Activated T-helper 2 cell treated with anti-CD3 and anti-CD28 coated beads, Interferon-gamma antibody, Interleukin-2, Interleukin-4, amounts not matched to agents 10 μg/mL and 5 μg/mL and 100 μg/mL, durations not matched to agents 14 hours and 24 hours and 36 hours (primary cell): ENCODE data around the gene FHIP1A. TPM values are rescaled to one million over a fixed set of nuclear protein-coding genes. Genes with fewer than 3 reads are reported as not detected.

Experiments
- DNase-seq: peaks from one replicate; pipeline ENCODE4 v3.0.0; 2021; ENCODE audit warnings: low spot score
- H3K27ac Mint-ChIP-seq: one replicate; pipeline ENCODE4 v1.8.0; 2021; ENCODE audit warnings: mixed read lengths
- H3K27me3 Mint-ChIP-seq: one replicate; pipeline ENCODE4 v1.8.0; 2021; ENCODE audit warnings: low read depth, mixed read lengths
- H3K36me3 Mint-ChIP-seq: one replicate; pipeline ENCODE4 v1.8.0; 2021; ENCODE audit warnings: low read depth, mixed read lengths
- H3K4me1 Mint-ChIP-seq: one replicate; pipeline ENCODE4 v1.8.0; 2021; ENCODE audit warnings: low read depth, mixed read lengths
- H3K4me3 Mint-ChIP-seq: one replicate; pipeline ENCODE4 v1.8.0; 2021; ENCODE audit warnings: low read depth, mild to moderate bottlenecking, moderate library complexity, mixed read lengths
- H3K9me3 Mint-ChIP-seq: one replicate; pipeline ENCODE4 v1.8.0; 2021; ENCODE audit warnings: mixed read lengths
- intact Hi-C: fragments of 100-400 bp; cut with micrococcal nuclease; formaldehyde crosslinking; loops from one replicate; pipeline ENCODE4 v1.15.1; 2023
- total RNA-seq: library from RNA; stranded (reverse); gene quantifications from 2 replicates; pipeline ENCODE4 v1.2.3, GENCODE V29; 2022

The FHIP1A gene
- total RNA-seq, 1 donor from 2014 or later: not detected

GRCh38 chr4:151426513-151426912, 17.5 kb downstream of the FHIP1A start:
- Mint-ChIP-seq H3K27ac (no peak overlapping the region), H3K36me3 (no peaks in the 10 kb centered on the region), H3K4me3 (no peak overlapping the region), H3K9me3 (no peaks in the 10 kb centered on the region), H3K27me3 (peaks cover 24% of the 10 kb centered on the region), H3K4me1 (no peaks in the 10 kb centered on the region)
- no peak for DNase-seq
- intact Hi-C loops: no loop called here

DNA sequence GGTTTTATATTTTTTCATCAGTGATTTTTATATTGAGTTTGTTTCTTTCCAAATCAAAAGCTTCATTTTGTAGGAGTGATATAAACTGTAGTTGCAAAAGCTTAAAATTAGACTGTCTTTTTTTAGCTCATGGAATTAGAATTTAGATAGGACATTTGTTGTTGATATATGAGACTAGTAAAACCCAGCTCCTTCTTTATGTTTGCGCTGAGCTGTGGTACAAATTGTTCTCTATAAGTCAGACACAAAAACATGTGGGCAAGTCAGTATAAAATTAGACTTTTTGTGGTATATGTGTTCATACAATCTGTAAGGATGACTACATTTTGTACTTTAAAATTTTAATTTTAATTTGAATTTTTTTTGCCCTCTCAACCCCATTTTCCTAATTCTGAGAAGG, 18.3 kb downstream of the FHIP1A start:
- H3K4me3 Mint-ChIP-seq: no peak overlapping the region
- no peaks in the 10 kb centered on the region for H3K9me3 Mint-ChIP-seq
- no peaks in the 10 kb centered on the region for H3K36me3 Mint-ChIP-seq
- H3K4me1 Mint-ChIP-seq: no peaks in the 10 kb centered on the region
- DNase-seq: no peak
- H3K27me3 Mint-ChIP-seq: peaks cover 20% of the 10 kb centered on the region
- H3K27ac Mint-ChIP-seq: no peak overlapping the region
- intact Hi-C loops: no loop called here

- Mint-ChIP-seq H3K9me3 (no peaks in the 10 kb centered on the region), H3K4me1 (no peaks in the 10 kb centered on the region), H3K27me3 (peaks cover 20% of the 10 kb centered on the region), H3K4me3 (no peak overlapping the region), H3K27ac (no peak overlapping the region), H3K36me3 (no peaks in the 10 kb centered on the region)
- DNase-seq: no peak
- intact Hi-C loops: no loop called here
These were observed 19.4 kb downstream of the FHIP1A start for GRCh38 chr4:151428346-151428745.

DNA sequence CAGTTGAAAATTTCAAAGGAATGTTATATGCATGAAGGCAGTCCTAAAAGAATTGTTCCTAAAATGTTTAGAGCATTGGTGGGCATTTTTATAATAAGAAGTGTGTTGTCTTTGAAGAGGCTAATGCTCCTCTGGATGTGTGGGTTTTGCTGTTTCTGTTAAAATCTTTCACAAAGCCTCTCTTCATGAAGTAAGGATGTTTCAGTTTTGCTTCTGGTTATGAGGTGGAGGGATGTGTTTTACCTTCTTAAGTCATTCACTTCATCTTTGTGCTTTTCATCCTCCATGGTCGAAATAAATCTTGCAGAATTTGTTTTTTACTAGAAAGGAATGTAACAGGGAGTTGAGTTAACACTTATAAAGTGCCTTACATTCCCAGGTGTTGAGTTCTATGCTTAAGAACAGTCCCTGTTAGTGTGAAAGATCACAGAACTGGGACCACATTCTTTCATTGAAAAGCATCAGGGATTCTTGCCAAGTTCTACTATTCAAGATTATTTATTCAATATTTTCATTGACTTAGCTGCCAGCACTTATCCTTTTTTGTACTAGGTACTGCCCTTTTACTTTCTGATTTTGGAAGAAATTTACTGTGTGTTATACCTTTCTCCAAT, 21.1 kb downstream of the FHIP1A start:
- Mint-ChIP-seq H3K36me3 (no peaks in the 10 kb centered on the region), H3K27ac (no peak overlapping the region), H3K27me3 (peaks cover 14% of the 10 kb centered on the region), H3K4me1 (no peaks in the 10 kb centered on the region), H3K9me3 (no peaks in the 10 kb centered on the region), H3K4me3 (no peak overlapping the region)
- intact Hi-C loops: no loop called here
- DNase-seq: no peak

DNA sequence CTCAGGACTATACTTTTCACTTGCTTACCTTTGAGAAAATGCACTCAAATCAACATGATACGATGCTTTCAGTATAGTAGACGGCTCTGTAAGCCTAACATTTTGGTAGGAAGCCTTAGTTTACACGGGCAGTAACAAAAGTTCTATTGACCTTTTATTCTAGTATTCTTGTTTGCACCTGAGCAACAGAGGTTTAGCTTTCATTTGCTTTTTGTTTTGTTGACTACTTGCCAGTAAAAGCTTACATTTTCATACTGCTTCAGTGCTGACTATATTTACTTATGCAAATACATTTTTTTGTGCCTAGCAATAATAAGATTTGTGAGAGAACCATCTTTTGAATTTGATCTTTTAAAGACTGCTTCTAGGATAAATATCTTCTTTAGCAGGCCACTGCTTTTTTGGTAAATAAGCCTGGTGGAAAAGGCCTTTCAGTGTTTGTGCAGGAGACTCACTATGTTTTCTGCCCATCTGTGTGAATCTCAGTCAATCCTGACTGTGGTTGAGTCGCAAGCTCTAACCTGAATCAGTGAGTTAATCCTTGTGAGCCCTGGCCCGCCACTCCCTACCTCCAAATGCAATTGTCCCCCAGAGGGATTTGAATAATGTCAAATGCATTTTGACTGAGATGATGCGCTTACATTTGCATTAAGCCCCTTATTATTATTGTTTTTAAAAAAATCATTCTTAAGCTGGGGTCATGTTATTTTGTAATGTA, 21.9 kb downstream of the FHIP1A start:
- no peaks in the 10 kb centered on the region for H3K36me3 Mint-ChIP-seq
- H3K27me3 Mint-ChIP-seq: peaks cover 10% of the 10 kb centered on the region
- intact Hi-C loops: no loop called here
- no peak for DNase-seq
- no peaks in the 10 kb centered on the region for H3K4me1 Mint-ChIP-seq
- H3K27ac Mint-ChIP-seq: no peak overlapping the region
- H3K4me3 Mint-ChIP-seq: no peak overlapping the region
- no peaks in the 10 kb centered on the region for H3K9me3 Mint-ChIP-seq

GRCh38 chr4:151431728-151432127, 22.8 kb downstream of the FHIP1A start:
- no peaks in the 10 kb centered on the region for H3K36me3 Mint-ChIP-seq
- H3K27me3 Mint-ChIP-seq: peaks cover 9% of the 10 kb centered on the region
- no peak overlapping the region for H3K27ac Mint-ChIP-seq
- intact Hi-C loops: no loop called here
- no peak overlapping the region for H3K4me3 Mint-ChIP-seq
- DNase-seq: no peak
- H3K4me1 Mint-ChIP-seq: no peaks in the 10 kb centered on the region
- H3K9me3 Mint-ChIP-seq: no peaks in the 10 kb centered on the region

DNA sequence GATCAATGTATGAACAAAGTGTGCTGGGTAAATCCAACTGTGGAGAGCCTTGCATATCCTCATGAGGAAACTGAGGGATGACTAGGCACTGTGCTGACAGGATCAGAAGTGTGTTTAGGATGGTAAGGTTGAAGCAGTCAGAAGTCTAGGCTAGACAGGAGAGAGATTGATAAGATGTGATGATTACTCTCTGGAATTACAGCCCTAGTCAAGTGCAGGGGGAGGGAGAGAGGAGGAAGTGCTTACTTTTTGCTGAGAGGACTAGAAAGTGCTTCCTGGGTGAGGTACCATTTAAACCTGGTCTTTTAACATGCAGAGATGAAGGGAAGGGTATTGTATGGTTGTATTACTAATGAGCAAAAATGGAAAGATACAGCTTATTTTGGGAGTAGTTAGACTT, 23.7 kb downstream of the FHIP1A start:
- H3K4me1 Mint-ChIP-seq: no peaks in the 10 kb centered on the region
- H3K36me3 Mint-ChIP-seq: no peaks in the 10 kb centered on the region
- peaks cover 9% of the 10 kb centered on the region for H3K27me3 Mint-ChIP-seq
- no peak for DNase-seq
- H3K4me3 Mint-ChIP-seq: no peak overlapping the region
- no peaks in the 10 kb centered on the region for H3K9me3 Mint-ChIP-seq
- intact Hi-C loops: no loop called here
- no peak overlapping the region for H3K27ac Mint-ChIP-seq

DNA sequence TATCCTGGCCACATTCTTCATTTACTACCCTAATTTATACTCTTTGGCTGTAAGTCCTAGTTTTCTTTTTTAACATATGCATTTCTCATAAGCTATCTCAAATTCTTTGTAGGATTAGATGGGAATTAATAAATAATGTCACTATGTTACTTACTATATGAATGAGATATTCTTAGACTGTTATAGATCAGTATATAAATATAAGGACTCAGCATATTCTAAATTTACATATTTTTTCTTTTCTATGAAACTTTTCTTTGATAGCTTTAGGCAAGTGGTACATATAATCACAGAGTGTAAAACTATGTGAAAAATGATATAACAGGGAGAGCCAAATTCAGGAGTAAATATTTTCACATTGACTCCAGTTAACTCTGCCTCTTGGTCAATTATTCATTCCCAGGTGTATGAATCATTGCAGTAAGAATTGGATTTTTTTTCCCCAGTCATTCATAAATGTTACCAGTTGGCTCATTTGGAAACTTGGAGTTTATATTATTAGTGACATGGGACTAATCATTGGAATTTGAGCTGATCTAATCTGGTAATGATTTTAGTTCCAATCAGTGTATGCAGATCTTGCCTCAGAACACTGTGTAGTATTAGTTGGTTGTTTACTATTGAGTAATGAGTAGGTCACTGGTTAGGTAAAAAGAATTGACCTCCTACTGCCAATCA, 25.3 kb downstream of the FHIP1A start:
- H3K27me3 Mint-ChIP-seq: peaks cover 4% of the 10 kb centered on the region
- H3K36me3 Mint-ChIP-seq: no peaks in the 10 kb centered on the region

DNA sequence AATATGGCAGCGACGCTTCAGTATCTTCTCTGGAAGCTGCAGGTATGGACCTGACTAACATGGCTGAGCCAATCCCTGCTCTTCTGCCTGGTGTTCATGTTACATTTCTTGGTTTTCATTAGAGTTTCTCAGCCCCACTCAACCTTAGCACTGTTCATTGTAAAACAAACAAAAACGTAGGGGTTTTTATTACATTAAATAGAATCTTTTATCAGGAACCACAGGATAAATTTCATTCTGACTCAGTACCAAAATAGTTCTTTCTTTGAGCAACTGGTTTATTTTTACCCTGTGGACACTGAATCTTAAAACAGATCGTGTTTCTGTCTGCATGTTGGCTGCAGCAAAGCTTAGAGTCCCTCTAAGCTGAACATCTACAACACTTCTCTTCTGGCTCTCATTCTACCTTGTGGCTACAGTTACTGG, 27.1 kb downstream of the FHIP1A start:
- no peak for DNase-seq
- no peak overlapping the region for H3K27ac Mint-ChIP-seq
- H3K4me3 Mint-ChIP-seq: no peak overlapping the region
- no peaks in the 10 kb centered on the region for H3K9me3 Mint-ChIP-seq
- H3K36me3 Mint-ChIP-seq: no peaks in the 10 kb centered on the region
- intact Hi-C loops: no loop called here
- H3K27me3 Mint-ChIP-seq: peaks cover 7% of the 10 kb centered on the region
- H3K4me1 Mint-ChIP-seq: no peaks in the 10 kb centered on the region

More for the DNA sequence above, 25.3 kb downstream of the FHIP1A start:
- intact Hi-C loops: no loop called here
- Mint-ChIP-seq H3K9me3 (no peaks in the 10 kb centered on the region), H3K4me1 (no peaks in the 10 kb centered on the region), H3K27ac (no peak overlapping the region), H3K4me3 (no peak overlapping the region)
- DNase-seq: no peak

GRCh38 chr4:151437505-151437904, 28.5 kb downstream of the FHIP1A start:
- intact Hi-C loops: no loop called here
- Mint-ChIP-seq H3K27ac (no peak overlapping the region), H3K4me3 (no peak overlapping the region), H3K4me1 (no peaks in the 10 kb centered on the region), H3K27me3 (peaks cover 8% of the 10 kb centered on the region), H3K36me3 (no peaks in the 10 kb centered on the region), H3K9me3 (no peaks in the 10 kb centered on the region)
- no peak for DNase-seq

DNA sequence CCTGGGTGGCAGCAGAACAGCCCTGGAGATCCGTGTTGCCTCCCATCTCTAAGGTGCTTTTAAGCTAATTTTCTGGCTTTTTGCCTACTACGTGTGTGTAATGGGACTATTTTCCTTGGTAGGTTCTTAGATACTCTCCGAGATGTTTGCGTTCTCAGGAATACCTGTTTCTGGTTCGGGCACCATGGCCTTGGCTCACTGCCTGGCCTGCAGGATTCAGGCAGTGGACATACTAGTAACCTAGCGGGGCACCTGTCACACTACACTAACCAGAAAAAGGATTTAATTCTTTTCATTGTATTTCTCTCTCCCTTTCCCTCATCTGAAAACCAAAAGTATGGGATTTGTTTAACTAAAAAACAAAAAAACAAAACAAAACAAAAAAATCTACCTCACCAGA, 29.2 kb downstream of the FHIP1A start:
- intact Hi-C loops: no loop called here
- no peak overlapping the region for H3K4me3 Mint-ChIP-seq
- H3K9me3 Mint-ChIP-seq: no peaks in the 10 kb centered on the region
- no peaks in the 10 kb centered on the region for H3K36me3 Mint-ChIP-seq
- peaks cover 8% of the 10 kb centered on the region for H3K27me3 Mint-ChIP-seq
- no peak overlapping the region for H3K27ac Mint-ChIP-seq
- no peak for DNase-seq
- H3K4me1 Mint-ChIP-seq: no peaks in the 10 kb centered on the region

DNA sequence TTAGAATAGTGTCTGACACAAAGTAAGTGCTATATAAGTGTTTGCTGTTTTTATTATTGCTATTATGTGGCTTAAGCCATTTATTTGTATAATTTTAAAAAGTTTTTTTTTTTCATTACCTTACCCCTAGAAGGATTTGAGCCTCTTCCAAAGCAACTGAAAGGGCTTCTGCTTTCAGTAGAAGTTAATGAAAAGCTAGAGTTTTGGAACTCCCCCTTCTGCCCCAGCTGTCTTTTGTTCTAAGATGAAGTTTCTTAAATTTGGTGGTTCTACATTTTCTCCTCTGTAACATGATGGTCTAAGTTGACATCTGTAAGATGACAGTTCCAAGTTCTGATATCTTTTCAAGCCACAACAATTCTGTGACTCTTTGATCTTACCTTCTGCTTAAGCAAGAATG, 30.3 kb downstream of the FHIP1A start:
- no peaks in the 10 kb centered on the region for H3K4me1 Mint-ChIP-seq
- intact Hi-C loops: no loop called here
- no peak overlapping the region for H3K27ac Mint-ChIP-seq
- DNase-seq: no peak
- peaks cover 11% of the 10 kb centered on the region for H3K27me3 Mint-ChIP-seq
- H3K36me3 Mint-ChIP-seq: no peaks in the 10 kb centered on the region
- H3K4me3 Mint-ChIP-seq: no peak overlapping the region
- H3K9me3 Mint-ChIP-seq: no peaks in the 10 kb centered on the region

DNA sequence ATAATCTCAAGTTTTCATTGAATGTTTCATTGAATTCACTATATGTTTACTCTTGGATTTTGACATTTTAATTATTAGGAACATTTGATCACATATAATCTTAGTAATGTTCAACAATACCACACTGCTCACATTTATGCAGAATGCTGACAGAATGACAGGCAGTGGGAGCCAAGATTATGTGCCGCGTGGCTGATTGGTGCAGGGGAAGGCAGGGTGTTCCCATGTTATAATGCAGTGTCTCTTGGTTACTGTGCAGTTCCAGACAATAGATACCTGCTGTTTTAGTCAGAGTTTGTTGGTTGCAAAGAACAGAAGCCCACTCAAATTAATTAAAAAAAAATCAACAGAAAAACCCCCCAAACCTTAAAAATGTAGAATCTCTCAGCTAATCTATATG, 33.0 kb downstream of the FHIP1A start:
- no peak overlapping the region for H3K4me3 Mint-ChIP-seq
- H3K27me3 Mint-ChIP-seq: peaks cover 8% of the 10 kb centered on the region
- no peak overlapping the region for H3K27ac Mint-ChIP-seq
- no peak for DNase-seq
- no peaks in the 10 kb centered on the region for H3K9me3 Mint-ChIP-seq
- no peaks in the 10 kb centered on the region for H3K36me3 Mint-ChIP-seq
- H3K4me1 Mint-ChIP-seq: no peaks in the 10 kb centered on the region
- intact Hi-C loops: no loop called here
